GM21786 (cell line): ENCODE data around the gene ATP8A2.

Experiments used
- ATAC-seq: cut with Tn5 transposase; IDR thresholded peaks from one replicate; pipeline ENCODE4 v1.9.1; 2021; ENCODE audit not compliant: unreplicated experiment

The ATP8A2 gene

DNA sequence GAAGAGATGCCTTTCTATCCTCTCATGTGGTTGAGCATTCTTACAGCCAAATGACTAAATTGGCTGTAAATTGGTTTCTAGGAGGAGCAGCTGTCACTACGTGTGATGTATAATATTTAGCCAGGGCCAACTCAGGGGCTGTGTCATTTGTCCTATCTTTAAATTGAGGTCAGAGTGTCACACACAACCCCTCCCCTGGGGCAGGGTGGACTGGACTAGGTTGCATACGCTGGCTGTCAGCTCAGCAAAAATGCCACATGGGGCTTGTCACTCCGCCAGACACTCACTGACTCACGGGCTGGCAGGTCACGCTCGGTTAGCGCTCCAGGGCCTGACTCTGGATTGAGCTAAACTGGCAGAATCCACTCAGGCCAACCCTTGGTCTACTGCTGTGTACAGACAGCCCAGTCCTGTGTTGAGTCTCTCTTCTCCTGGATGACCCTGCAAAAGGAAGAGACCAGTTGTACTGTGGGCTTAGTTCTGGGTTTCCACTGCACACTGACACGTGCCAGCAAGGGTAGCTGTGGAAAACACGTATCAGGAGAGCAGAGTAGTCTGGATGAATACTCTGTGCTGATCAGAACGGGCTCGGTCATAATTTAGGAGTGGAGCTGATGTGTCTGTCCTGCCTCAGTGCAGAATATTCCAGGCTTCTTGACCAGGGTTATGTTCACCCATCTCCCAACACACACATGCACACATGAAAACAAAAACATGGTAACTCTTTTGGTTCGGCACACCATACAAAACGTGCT is 650.9 kb downstream of the ATP8A2 start:
- peak; percentile 45 for ATAC-seq

DNA sequence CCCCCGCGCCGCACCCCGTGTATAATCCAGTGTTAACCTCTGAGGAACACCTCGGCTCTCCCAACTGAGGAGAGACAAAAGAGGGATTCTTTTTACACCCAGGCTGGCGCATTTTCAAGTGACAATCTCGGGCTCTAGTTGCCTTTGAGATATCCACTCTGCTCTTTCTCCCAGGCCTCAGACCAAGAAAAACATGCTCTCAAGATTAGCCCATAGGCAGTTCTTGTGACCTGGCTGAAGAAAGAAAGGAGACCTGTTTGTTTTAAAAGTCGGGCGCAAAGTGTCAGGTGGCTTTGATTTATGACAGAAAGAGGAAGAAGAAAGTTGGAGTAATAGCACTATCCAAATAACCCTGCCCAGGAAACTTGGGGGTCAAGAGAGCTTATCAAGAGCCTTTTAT is 652.8 kb downstream of the ATP8A2 start:
- no peak for ATAC-seq

DNA sequence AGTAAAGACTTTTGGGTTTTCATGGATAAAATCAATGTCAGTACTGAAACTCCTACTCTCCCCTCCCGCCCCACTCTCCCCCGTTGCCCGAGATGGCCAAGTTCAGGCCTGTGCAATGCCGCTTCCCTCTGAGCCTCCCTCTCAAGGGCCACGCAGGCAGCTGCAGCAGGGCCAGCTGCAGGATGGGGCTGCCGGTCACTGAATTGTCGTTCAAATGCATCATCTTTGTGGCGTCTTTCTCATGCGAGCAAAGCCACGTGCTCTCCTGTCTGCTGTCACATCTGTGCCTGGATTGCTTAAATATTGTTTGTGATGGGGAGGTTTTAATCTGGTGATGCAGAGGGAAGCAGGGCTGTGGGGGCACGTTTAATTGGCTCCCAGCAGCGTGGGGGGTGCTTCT is 653.4 kb downstream of the ATP8A2 start:
- ATAC-seq, result no peak

DNA sequence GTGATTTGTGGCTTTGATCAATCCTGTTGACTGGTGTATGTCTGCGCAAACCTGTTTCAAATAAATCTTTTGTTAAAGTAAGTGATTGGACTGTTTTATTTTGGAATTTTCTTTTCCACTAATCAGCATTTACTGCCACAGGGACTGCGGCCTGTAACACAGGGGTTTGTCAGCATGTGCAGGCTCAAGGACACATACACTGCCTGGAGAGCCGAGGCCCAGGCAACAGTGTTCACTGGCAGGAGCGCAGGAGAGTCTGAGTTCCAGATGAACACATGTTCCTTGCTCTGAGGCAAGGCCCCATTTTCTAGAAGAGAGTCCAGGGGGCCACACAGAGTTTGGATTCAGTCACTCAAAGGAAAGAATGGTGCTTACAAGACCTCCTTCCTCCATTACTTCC is 654.0 kb downstream of the ATP8A2 start:
- ATAC-seq, result no peak

DNA sequence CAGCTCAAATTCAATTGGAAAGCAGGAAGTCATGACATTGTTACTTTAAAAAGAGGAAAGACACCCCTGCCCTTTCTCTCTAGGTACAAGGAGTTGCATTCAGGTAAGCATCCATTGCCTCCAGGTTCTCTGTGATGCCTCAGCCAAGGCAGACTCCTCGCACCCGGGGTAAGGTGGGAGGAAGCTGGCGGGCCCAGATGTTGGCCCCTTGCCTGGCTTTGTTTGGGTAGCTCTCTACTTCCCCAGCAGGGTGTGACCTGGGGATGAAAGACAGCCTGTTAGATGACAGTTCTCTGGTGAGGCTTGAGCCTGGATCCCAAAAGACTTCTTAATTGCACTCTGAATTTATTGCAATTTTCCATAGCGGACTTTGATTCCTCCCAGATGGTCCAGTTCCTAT is 654.4 kb downstream of the ATP8A2 start:
- no peak for ATAC-seq

DNA sequence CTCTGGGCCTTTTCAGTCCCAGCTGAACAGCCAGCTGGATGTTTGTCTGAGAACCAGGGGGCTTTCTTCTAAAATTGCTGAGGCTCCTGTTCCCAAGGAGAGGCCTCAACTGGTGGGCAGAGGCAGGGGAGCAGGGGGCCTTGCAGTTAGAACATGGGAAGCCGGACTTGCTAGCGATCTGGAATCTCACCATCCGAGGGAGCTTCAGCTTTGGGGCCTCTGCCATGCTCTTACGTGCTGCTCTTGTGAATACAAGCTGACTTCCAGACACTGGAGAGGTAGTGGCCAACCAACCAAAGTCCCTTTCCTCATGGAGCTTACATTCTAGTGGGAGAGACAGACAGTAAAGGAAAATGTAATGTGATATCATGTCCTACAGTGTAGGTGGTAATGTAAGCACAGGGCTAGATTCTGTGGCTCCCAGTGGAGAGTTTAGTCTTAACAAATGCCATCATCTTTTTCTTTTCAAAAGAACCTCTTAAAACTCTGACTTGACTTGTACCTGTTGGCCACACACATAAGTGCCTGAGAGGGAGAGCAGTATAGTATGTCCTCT is 657.9 kb downstream of the ATP8A2 start:
- ATAC-seq, result no peak

DNA sequence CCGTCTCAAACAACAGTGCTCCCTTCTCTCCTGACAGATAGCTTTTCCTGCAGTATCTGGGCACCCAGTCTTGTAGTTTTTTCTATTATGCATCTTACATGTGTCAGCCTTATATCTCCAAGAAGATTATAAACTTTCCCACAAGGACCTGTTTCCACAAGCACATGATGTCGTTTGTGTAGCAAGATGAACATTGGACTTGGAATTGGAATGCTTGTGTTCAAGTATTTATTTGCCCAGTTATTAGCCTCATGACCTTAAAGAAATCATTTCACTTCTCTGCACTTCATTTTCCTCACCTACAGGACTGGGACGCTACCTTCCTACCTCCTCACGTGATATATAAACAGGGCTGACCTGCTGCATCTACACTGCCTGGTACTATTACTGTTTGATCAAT is 658.6 kb downstream of the ATP8A2 start:
- no peak for ATAC-seq

DNA sequence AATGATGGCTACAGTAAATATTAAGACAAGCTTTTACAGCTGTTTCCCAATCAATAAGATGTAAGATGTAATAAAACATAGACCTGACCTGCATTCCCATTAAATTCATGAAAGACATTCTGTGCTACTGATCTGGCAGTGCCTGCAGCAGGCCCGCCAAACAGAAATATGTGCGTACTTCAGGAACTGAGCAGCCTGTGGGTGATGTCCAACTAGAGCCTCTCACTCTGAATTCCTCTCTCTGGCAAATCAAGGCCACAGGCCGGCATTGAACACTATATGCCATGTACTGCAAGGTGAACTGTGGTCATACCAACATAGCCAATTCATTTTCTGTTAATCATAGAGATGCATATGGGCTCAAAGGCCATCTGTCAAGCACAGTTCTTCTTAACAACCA is 662.2 kb downstream of the ATP8A2 start:
- no peak for ATAC-seq

DNA sequence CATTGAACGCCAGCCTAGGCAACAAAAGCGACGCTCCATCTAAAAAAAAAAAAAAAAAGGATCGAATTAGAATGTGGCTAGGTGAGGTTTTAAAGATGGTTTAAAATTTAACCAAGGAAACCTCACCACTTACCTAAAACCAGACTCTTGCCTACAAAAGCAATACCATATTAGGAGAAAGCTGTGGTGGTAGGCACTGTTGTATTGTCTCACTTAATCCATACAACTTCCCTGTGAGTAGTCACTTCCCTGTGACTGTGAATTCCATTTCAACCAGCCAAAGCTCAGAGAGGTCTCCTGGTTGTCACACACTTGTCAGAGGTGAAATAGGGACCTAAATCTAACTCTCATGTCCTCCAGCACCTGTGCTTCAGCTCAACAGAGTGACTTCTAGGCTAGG is 664.6 kb downstream of the ATP8A2 start:
- ATAC-seq, result no peak

DNA sequence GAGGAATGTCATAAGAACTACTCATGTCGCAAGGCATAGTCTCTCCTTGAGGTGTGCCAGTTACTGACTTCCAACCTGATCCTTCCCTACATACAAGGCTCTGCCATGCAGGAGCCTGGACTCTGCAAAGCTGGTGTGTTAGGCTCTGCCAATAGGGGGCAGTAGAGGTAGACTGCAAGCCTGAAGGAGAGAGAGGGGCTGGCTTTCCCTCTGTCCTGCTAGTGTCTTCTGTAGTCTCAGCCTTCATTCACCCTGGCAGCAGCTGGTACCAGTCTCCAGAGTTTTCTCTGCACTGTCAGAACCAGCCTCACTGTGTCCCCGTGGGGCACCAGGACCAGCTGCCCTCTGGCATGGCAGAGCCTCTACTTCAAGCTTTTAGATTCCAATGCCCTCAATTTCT is 665.5 kb downstream of the ATP8A2 start:
- ATAC-seq, result no peak

DNA sequence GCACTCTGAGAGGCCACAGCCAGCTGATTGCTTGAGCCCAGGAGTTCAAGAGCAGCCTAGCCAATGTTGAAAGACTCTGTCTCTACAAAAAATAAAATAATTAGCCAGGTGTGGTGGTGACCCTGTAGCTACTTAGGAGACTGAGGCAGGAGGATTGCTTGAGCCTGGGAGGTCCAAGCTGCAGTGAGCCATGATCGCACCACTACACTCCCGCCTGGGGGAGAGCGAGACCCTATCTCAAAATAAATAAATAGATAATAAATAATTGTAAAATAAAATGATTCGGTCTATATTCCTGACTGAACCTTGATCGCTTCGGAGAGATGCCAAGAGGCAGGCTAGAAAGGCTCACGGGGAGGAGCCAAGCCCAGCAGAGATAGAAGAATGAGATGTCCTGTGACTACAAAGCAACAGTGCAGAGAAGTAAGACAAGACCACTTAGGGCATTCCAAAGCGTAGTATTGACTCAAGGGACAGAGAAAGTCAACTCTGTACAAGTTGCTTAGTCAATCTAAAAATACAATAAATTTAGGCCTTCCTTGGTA is 667.2 kb downstream of the ATP8A2 start:
- ATAC-seq, result no peak

DNA sequence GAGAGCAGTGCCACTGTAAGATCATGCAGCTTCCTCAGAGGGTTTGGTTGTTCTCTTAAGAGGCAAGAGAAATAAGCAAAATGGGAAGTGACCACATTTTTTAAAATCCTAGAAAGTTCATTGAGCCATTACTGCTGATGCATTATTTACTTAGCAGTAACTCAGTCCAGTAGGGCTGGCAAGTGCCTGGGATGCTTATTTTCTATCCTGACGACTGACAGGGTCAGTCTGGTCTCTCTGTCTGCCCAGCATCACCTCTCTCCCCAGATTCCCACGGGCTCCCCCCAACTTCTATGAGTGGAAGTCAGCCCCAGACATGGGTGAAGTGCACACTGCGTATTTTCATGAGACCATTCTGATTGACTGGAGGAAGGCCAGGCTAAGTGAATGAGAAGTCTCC is 669.7 kb downstream of the ATP8A2 start:
- ATAC-seq, result no peak

DNA sequence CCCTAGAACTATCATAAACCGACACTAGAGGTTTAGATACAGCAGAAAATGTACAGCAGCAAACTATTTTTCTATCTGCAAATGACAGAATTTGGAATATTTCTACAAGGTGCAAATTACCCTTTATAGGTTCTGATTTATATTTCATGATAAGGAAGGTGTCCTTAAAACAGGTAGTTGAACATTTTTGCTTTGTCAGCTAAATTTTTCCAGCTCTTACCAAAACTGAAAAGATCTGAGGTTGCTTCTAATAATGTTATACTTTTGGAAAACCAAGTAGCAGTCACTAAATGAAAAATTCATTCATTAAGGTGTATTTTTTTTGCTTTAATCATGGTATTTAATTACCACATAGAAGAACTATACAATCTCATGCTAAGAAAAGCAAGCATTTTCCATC is 671.0 kb downstream of the ATP8A2 start:
- ATAC-seq, result no peak

DNA sequence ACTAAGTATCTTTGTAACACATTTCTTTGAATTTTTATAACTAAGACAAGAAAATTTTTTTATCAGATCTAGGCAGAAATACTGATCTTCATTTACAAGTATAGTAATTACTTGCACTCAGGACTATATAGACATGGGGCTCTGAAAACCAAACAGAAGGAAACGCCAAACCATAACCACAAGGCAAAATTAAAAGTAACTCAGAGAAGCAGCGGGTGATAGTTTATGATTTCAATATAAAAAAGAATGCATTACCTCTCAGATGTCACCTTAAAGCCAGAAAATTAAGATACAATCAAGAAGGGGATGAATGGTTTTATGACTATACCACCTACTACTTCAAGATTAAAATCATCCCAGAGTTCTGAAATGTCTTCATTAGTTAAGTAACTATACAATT is 673.4 kb downstream of the ATP8A2 start:
- no peak for ATAC-seq

DNA sequence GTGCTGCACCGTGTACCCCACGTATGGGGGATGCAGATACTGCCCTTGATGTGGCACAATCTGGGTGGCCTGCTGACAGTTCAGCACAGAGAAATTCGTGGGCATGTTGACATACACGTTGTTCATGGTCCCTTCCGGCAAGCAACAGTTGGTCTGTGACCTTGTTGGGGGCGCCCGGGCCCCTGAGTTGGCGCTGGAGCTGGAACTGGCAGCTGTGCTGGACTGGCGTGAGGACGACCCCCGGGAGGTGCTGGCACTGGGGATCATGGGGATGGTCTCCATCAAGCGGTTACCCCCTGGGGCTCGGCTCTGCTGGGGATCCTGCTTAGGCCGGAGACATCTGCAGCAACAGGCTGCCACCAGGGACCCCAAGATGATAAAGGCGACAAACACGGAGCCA is 674.9 kb downstream of the ATP8A2 start:
- no peak for ATAC-seq

DNA sequence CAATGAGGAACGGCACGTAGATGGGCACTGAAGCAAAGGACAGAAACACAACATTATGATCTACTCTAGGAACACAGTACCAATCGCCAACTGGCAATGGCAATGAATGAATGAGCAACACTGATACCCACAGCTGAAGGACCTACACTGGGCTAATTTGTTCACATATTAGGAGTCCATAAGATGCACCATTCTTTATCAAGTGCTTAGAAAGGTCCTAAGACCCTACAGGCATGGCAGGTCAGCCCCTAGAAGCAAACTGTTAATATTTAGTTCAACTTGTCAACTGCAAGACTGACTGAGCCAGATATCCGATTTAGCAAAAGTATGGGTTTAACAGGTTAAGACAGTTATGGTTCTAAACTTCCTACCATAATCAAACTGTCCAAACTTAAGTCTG is 675.3 kb downstream of the ATP8A2 start:
- no peak for ATAC-seq

DNA sequence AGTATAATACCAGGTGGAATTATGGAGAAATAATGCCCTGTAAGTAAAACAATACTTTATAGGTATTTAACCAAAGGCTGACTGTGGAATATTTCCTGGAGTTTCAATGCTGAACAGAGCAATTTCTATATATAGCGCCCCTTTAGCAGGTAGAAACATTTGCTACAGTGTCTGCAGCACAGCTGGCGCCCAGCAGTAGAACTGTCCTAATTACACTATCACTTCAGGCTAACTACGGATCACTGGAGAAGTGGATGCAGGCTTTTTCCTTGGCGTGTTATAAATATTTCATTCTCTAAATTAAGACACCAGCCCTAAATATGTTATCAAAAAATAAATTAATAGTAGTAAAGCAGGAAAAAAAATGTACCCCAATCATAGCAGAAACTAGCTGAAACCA is 677.0 kb downstream of the ATP8A2 start:
- no peak for ATAC-seq

DNA sequence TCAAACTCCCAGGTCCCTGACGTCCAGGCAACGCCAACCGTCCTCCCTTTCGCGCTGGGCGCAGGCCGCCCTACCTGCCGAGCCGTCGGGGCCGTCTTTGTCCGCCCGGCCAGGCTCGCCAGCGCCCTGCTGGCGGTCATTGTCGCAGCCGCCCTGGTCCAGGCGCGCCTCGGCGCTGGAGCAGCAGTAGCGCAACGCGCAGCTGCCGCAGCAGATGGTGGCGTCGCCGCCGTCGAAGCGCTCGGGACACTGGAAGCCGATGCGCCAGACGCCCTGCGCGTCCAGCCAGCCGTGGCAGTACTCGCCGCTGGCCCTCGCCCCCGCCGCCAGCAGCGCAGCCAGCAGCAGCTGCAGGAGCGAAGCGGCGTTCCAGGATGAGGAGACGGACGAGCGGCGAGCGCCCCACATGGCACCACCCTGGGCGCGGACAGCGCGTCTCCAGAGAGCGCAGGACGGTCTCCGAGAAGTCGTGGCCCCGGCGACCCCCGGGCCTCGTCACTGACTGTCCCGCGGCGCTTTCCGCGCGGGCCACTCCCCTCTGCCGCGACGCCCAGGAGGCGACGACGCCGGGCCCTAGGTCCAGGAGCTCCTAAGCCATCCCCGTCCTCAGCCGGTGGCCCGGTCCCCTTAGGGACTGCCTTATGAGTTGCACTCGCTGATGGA is 678.9 kb downstream of the ATP8A2 start:
- no peak for ATAC-seq

DNA sequence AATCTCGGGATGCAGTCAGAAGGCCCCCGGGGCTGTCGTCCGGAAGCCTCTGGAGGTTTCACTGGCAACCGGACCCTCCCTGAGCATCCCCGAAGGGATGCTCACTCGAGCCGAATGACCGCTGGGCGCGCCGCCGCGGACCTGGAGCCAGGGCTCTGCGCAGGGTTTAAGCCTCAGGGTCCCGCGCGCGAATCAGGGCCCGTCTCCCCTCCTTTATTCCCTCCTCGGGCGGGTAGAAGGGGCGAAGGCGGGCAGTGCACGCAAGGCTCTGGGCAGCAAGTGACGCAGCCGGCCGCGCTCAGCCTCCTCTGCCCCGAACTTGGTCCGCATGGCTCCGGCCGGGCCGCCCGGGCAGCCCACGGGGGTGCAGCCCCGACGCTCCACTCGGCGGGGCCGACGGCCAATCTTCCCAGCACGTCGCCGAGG is 679.5 kb downstream of the ATP8A2 start:
- ATAC-seq, result no peak

DNA sequence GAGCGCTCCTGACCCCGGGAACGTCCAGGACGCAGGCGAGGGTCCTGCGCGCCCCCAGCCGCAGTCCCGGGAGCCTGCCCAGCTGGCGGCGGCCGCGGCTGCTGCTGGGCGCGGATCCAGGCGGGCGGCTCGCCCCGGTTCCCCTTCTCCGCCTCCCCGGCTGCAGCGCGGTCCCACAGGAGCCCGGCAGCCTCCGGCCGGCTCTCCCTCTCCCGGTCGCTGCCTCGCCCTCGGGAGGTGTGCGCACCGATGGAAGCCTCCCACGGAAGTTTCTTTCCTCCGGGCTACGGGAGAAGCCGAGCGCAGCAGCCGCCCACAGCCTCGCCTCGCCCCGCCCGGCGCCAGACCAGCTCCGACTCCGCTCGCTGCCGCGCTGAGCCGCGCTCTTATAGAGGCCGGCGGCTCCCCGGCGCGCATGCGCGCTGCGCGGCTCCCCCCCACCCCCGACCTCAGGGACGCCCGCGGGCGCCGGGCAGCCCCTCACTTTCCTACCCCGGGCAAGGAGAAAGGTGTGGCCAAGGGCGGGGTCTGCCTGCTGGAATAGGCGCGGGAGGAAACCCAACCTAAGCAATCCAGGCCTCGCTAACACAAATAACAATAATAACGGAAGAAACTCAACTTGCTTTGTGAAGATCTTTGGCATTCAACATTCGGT is 680.0 kb downstream of the ATP8A2 start, which contains the start of gene SHISA2:
TSS of gene SHISA2 (minus strand) at position 360 of the 655 bp plus-strand sequence. CDS start 1,041 bp downstream, outside the sequence.
- ATAC-seq, result no peak

DNA sequence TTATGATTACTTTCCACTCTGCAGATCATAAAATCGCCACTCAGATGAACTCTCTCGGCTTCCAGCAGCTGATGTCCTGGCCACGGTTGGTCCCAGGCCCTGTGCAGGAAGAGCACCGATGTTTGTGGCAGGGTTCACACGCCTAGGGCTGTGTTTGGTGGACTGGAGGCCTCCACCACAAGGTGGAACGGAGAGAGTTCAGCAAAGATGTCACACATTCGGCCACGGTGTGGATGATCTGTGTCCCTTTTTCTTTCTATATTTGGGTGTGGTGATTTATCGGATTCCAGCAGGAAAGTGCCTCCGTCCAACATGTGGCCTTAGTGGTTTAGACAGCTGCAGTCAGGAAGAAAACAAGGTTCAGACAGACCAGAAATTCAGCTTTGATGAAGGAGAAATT is 680.6 kb downstream of the ATP8A2 start:
- ATAC-seq, result no peak
